Stimulated activated CD8-positive, alpha-beta memory T cell treated with anti-CD3 and anti-CD28 coated beads, Interleukin-7, amount 100 ng/mL, for 1 hour (primary cell): ENCODE data around the gene TCF19.
"Not testable (repeated sequence)": the region's sequence is repeated elsewhere in the genome, so short reads cannot be mapped to it uniquely, and the experiment has no call there.

Experiments used
- DNase-seq, 2 donors: peaks; one replicate each; pipeline ENCODE4 v3.0.0-alpha.2; 2020; ENCODE audit warnings: low read depth in 2 of 2

TCF19 gene

GRCh38 chr6:31179896-31180295 lies 21.5 kb downstream of the TCF19 start:
- DNase-seq = no peak

- peak in 1 of 2 donors; percentile 31 for DNase-seq
Observed at GRCh38 chr6:31180500-31180899, 22.1 kb downstream of the TCF19 start.

- not testable (repeated sequence) for DNase-seq
Observed at GRCh38 chr6:31183287-31183686, 24.9 kb downstream of the TCF19 start.

GRCh38 chr6:31183859-31184258 lies 25.5 kb downstream of the TCF19 start:
- not testable (repeated sequence) for DNase-seq

GRCh38 chr6:31185695-31186051 lies 27.3 kb downstream of the TCF19 start:
- not testable (repeated sequence) for DNase-seq

- no peak for DNase-seq
Observed at GRCh38 chr6:31186052-31186734, 27.8 kb downstream of the TCF19 start.

GRCh38 chr6:31187780-31188194 lies 29.4 kb downstream of the TCF19 start:
- DNase-seq = no peak

GRCh38 chr6:31189223-31189622 lies 30.8 kb downstream of the TCF19 start:
- DNase-seq = not testable (repeated sequence)

GRCh38 chr6:31190488-31190887 lies 32.1 kb downstream of the TCF19 start:
- no peak for DNase-seq

GRCh38 chr6:31192431-31193105 lies 34.2 kb downstream of the TCF19 start:
- not testable (repeated sequence) for DNase-seq

- no peak for DNase-seq
Observed at GRCh38 chr6:31193206-31193605, 34.8 kb downstream of the TCF19 start.

GRCh38 chr6:31194061-31194834 lies 35.9 kb downstream of the TCF19 start:
- DNase-seq = no peak

- DNase-seq = not testable (repeated sequence)
Observed at GRCh38 chr6:31195308-31195979, 37.1 kb downstream of the TCF19 start.

- DNase-seq = not testable (repeated sequence)
Observed at GRCh38 chr6:31196251-31197022, 38.0 kb downstream of the TCF19 start.

- peak; percentile 87 to 91 for DNase-seq
Observed at GRCh38 chr6:31197559-31198305, 39.3 kb downstream of the TCF19 start.

GRCh38 chr6:31199105-31199452 lies 40.7 kb downstream of the TCF19 start:
- DNase-seq = not testable (repeated sequence)

GRCh38 chr6:31202259-31203166 lies 44.1 kb downstream of the TCF19 start:
- DNase-seq = no peak

- DNase-seq = peak in 1 of 2 donors; percentile 29
Observed at GRCh38 chr6:31203345-31203979, 45.1 kb downstream of the TCF19 start.

- no peak for DNase-seq
Observed at GRCh38 chr6:31204751-31205145, 46.4 kb downstream of the TCF19 start.
